ENCODE data around the gene PRLH.

PRLH gene

GRCh38 chr2:237538901-237539300 is 27.5 kb upstream of the PRLH start:
- DNase-seq, result no peak

GRCh38 chr2:237539681-237540080 is 26.7 kb upstream of the PRLH start:
- DNase-seq, result no peak

- DNase-seq, result no peak
Measured at GRCh38 chr2:237540223-237540775, 26.1 kb upstream of the PRLH start.

DNA sequence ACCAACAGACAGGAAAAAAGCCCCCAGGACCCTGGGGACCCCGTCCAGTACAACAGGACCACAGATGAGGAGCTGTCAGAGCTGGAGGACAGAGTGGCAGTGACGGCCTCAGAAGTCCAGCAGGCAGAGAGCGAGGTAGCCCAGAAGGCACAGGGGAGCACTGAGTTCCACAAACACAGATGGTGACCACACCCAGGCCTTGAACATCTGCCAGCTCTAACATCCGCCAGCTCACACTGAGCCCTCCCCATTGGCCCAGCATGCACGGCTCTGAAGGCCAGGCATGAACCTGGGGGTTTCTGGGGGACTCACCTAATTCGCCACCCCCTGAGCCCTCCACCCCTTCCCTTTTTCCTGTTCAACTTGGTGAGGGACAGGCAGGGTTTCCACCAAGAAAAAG is 25.6 kb upstream of the PRLH start:
- no peak for DNase-seq

- DNase-seq, result no peak
Measured at GRCh38 chr2:237541243-237541642, 25.1 kb upstream of the PRLH start.

GRCh38 chr2:237542001-237542704 is 24.2 kb upstream of the PRLH start:
- DNase-seq, result no peak

GRCh38 chr2:237546040-237546875 is 20.1 kb upstream of the PRLH start:
- DNase-seq, result no peak

- no peak for DNase-seq
Measured at GRCh38 chr2:237546876-237547395, 19.4 kb upstream of the PRLH start.

DNA sequence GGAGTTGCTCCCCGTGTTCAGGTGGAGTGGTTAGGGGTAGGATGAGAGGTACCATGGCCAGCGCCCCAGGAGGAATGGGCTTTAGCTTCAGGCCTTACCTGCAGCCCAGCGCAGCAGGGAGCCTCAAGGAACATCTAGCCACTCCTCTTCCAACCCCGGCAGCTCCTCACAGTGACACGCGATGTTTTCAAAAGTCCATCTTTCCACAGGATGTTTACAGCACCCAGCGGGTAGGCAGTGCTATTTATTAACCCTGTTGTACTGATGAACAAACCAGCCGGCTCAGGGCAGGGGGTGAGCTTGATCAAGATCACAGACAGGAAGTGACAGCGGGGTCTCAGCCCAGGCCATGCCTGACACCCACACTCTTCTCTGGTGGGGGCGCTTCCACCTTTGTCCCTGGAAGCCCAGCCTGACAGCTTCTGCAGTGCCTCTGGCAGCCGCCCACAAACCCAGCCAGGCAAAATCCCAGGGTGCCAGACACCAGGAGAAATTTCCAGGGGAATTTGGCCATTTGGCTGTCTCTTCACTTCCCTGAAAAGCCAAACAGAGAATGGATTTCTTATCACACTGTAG is 18.4 kb upstream of the PRLH start:
- no peak for DNase-seq

DNA sequence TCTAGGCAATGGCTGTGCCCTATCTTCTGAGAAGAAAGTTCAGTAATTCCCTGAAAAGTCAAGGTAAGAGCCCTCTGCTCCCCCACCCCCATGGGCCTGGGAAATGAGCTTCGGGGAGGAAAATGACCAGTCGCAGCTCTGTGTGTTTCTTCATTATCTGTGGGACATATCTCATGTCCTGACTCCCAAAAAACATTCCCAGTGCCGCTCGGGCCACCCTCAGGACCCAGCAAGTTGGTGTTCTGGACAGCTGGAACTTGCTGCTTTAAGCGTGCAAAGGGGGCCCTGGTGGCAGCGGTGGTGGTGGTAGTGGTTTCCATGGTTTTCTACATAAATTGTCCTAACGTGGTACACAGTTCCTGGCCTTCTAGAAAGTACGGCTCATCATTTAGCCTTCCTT is 17.2 kb upstream of the PRLH start:
- no peak for DNase-seq

DNA sequence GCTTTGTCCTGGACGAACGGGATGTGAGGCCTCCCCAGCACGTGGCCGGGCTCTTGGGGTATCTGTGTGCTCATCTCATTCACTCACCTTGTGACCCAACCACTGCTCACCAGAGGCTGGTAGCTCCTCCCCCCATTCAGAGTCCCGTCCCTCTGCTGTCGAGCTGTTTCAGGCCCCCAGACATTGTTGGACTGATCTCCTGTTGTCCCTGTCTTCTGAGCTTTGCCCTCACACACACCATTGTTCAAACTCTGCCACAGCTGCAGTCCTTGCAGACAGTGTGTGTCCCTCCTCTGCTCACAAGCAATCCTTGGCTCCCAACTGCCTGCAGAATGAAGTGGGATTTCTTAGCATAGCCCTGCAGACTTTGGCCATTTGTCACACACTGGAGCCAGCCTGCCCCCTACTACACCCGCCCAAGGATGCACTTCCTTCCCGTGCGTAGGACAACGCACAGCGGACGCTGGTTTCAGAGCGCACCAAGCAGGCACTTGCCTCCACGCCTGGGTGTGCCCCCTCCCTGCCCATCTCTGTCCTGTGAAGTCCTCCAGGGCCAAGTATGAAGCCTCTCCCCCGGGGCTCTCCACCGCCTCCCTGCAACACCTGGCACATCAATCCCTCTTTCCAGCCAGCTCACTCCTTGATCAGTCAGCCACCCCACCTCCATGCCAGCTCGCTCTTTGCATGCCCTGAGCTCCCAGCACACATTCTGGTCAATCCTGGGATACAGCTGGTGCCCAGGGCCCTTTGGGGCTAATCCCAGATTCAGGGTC is 16.5 kb upstream of the PRLH start:
- DNase-seq, result no peak

- DNase-seq, result no peak
Measured at GRCh38 chr2:237551071-237551574, 15.3 kb upstream of the PRLH start.

- no peak for DNase-seq
Measured at GRCh38 chr2:237552908-237553307, 13.5 kb upstream of the PRLH start.

DNA sequence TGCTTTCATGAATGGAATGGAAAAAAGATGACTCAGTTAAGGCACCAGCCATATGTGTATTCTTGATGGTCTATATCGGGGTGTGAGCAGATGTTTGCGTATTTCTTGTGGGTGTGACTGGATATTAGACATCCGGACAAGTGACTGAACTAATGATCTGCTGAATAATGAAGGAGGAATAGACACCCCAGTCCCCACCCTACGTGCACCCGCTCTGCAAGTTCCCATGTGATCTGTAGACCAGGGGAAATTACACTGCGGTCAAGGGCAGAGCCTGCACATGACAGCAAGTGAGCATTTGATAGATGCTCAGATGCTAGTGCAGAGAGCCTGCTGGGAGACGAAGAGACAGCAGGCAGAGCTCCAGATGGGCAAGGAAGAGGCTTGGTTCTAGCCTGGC is 12.4 kb upstream of the PRLH start:
- DNase-seq, result no peak

DNA sequence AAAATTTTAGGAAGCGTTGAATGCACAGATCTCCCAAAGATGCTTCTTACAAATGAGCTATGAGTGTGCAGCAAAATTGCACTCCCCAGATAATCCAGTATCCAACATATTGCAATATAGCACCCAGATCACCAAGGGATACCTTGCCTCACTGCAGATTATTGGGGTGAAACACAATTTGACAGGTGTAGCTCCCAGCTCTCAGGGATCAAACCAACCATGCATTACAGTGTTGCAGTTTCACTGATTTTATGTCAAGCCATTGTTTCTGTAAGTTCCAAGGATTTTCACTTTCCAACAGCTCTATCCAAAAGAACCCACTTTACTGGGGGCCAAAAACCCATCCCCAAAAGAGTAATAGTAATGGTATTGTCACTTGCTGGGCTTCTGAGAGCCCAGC is 10.8 kb upstream of the PRLH start:
- no peak for DNase-seq

DNA sequence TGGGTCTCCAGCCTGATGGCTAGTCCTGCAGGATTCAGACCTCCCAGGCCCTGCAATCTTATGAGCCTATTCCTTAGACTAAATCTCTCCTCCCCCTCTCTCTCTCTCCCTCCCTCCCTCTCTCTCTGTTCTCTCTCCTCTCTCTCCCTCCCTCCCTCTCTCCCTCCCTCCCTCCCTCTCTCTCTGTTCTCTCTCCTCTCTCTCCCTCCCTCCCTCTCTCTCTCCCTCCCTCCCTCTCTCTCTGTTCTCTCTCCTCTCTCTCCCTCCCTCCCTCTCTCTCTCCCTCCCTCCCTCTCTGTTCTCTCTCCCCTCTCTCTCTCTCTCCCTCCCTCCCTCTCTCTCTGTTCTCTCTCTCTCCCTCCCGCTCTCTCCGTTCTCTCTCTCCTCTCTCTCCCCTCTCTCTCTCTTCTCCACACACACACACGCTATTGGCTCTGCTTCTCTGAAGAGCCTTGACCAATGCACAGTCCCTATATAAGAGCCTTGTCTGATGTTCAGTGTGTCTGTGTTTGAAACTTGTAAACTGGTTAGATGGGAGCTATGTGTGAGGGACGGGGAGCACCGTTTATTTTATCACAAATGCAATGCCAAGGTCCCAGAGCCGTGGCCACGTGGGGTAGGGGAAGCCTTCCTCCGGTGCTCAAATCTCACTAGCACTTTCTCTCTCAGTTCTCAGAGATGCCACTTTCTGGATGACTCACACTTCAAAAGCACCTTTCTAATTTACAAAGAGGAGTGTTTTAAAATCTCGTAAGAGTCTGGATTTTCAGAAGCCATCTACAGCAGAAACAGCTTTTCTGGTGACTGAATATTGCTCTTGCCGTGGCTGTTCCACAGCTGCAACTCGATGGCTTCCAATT is 9.4 kb upstream of the PRLH start:
- DNase-seq, result no peak

GRCh38 chr2:237557633-237558015 is 8.8 kb upstream of the PRLH start:
- DNase-seq, result no peak

- no peak for DNase-seq
Measured at GRCh38 chr2:237558961-237559641, 7.3 kb upstream of the PRLH start.

- DNase-seq, result no peak
Measured at GRCh38 chr2:237561221-237561620, 5.2 kb upstream of the PRLH start.

Data from amygdala (tissue), 56 donors.